SH-SY5Y (cell line): ENCODE measurements around the gene SLC37A2.

Experiments used
- GATA2 ChIP-seq: IDR thresholded peaks from 2 replicates; pipeline ENCODE4 v1.6.1; 2011; ENCODE audit warnings: mild to moderate bottlenecking, low read depth, low read length
- GATA3 ChIP-seq: IDR thresholded peaks from 2 replicates; pipeline ENCODE4 v1.6.1; 2011; ENCODE audit warnings: low read depth, mild to moderate bottlenecking, low read length, moderate library complexity

- TF ChIP-seq GATA2 (no peak), GATA3 (no peak)
Observed at GRCh38 chr11:125114518-125114917, 51.4 kb downstream of the SLC37A2 start.
